ENCODE measurements around the gene USO1. TPM values are rescaled to one million over a fixed set of nuclear protein-coding genes. Genes with fewer than 3 reads are reported as not detected.

USO1 gene
- total and polyA plus RNA-seq, 2 donors (not counting 3 experiments of a cell fraction or from before 2014, with no cell fraction given): 29.1 to 66.0 TPM

DNA sequence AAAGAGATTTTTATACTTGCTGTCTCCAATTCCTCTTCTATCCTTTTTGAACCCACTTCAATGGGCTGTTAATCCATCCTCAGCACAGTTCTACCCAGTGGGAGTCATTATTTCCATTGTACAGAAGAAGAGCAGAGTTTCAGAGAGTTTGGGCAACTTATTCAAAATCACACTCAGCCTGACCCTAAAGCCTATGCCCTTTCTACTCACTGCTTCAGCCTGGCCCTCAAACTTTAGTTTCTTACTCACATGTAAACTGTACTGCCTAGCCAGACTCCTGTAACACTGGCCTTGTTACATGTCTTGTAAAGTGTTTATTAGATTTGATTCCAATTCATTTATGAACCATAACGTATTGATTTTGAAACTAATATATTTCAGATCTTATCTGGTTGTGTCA, 25.1 kb upstream of the USO1 start:
- Histone ChIP-seq H3K4me2 (ENCODE audit: insufficient read depth, low read length) (no peak overlapping the region), H3K36me3 (ENCODE audit: control insufficient read depth in 2 of 2, extremely low read depth in 1 of 2, insufficient read depth in 2 of 2, low read length in 2 of 2) (no peaks in the 10 kb centered on the region), H3K79me2 (ENCODE audit: control insufficient read depth, insufficient read depth, low read length) (no peaks in the 10 kb centered on the region), H3K9me3 (replicated peaks; ENCODE audit: control insufficient read depth, insufficient read depth, low read length) (no peaks in the 10 kb centered on the region), H3K9me1 (replicated peaks; ENCODE audit: control insufficient read depth, extremely low read depth, insufficient read depth, low read length) (no peaks in the 10 kb centered on the region), H3K4me1 (ENCODE audit: control insufficient read depth, extremely low read depth, insufficient read depth, low read length) (no peaks in the 10 kb centered on the region), H3K9ac (replicated peaks; ENCODE audit: extremely low read depth, insufficient read depth, low read length) (no peak overlapping the region), H4K20me1 (replicated peaks; ENCODE audit: control insufficient read depth, extremely low read depth, insufficient read depth, low read length) (no peaks in the 10 kb centered on the region), H2AFZ (ENCODE audit: low read depth, low read length) (no peak overlapping the region), H3K4me3 (replicated peaks in 1 of 3; ENCODE audit: insufficient read depth in 1 of 3, low read depth in 1 of 3, low read length in 3 of 3) (no peak overlapping the region), H3K27me3 (ENCODE audit: control insufficient read depth in 2 of 2, insufficient read depth in 2 of 2, low read length in 2 of 2) (no peaks in the 10 kb centered on the region), H3K27ac (ENCODE audit: insufficient read depth, low read depth, low read length) (no peak overlapping the region)
- no peak for DNase-seq (ENCODE audit: low read depth, low spot score)
- intact Hi-C loops (cut with micrococcal nuclease) (no loop called here), dilution Hi-C loops (cut with MboI; ENCODE audit: extremely low pct_ligation_motif_present, low sequenced_read_pairs) (no loop called here)
- no peak for FAIRE-seq
- ChIA-PET POLR2A (no interaction called here), CTCF (interaction anchor here (1.0 kb wide), 1 partner anchor 25 kb away, joined by 4 read pairs; the partner anchor contains the start of gene USO1)
- TF ChIP-seq JUN (IDR thresholded peaks at IDR 0.05; ENCODE audit: borderline replicate concordance, insufficient read depth, insufficient read length, low read depth) (no peak), POLR2AphosphoS5 (IDR thresholded peaks at IDR 0.05; ENCODE audit: insufficient read depth, low read depth, low read length) (no peak)
- BruUV-seq (replicated peaks): no TSS peak

DNA sequence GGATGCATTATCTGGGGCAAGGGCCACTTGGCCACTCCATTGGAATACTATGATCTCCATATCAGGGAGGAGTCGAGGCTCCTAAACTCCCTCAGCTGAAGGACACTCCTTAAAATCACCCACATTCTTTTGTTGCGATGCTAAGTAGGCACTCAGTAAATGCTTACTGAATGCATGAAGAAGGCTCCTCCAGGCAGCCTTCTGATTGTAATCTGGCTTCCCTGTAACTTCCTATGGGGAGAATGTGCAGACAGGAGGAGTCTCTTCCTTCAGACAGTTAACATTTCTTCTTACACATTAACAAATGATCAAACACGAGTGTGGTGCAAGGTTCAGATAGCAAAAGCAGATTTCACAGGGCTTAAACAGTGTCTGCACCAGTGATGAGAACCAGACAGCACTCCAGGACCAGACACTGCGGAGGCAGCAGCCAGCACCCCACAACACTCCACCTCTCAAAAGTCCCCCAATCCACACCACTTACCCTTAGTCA, 21.4 kb upstream of the USO1 start:
- Histone ChIP-seq H4K20me1 (replicated peaks; ENCODE audit: control insufficient read depth, extremely low read depth, insufficient read depth, low read length) (no peaks in the 10 kb centered on the region), H3K27me3 (ENCODE audit: control insufficient read depth in 2 of 2, insufficient read depth in 2 of 2, low read length in 2 of 2) (no peaks in the 10 kb centered on the region), H3K9me3 (replicated peaks; ENCODE audit: control insufficient read depth, insufficient read depth, low read length) (no peaks in the 10 kb centered on the region), H3K27ac (ENCODE audit: insufficient read depth, low read depth, low read length) (no peak overlapping the region), H3K4me3 (replicated peaks in 1 of 3; ENCODE audit: insufficient read depth in 1 of 3, low read depth in 1 of 3, low read length in 3 of 3) (no peak overlapping the region), H3K9me1 (replicated peaks; ENCODE audit: control insufficient read depth, extremely low read depth, insufficient read depth, low read length) (no peaks in the 10 kb centered on the region), H3K79me2 (ENCODE audit: control insufficient read depth, insufficient read depth, low read length) (no peaks in the 10 kb centered on the region), H3K4me2 (ENCODE audit: insufficient read depth, low read length) (no peak overlapping the region), H2AFZ (ENCODE audit: low read depth, low read length) (no peak overlapping the region), H3K4me1 (ENCODE audit: control insufficient read depth, extremely low read depth, insufficient read depth, low read length) (no peaks in the 10 kb centered on the region), H3K9ac (replicated peaks; ENCODE audit: extremely low read depth, insufficient read depth, low read length) (no peak overlapping the region), H3K36me3 (ENCODE audit: control insufficient read depth in 2 of 2, extremely low read depth in 1 of 2, insufficient read depth in 2 of 2, low read length in 2 of 2) (no peaks in the 10 kb centered on the region)
- POLR2A ChIA-PET: no interaction called here
- intact Hi-C loops (cut with micrococcal nuclease) (loop anchor here (2.0 kb wide), 1 partner anchor 30 kb away; the partner anchor contains the start of gene G3BP2), dilution Hi-C loops (cut with MboI; ENCODE audit: extremely low pct_ligation_motif_present, low sequenced_read_pairs) (no loop called here)
- no peak for DNase-seq (ENCODE audit: low read depth, low spot score)
- CTCF ChIA-PET: interaction anchor here (0.9 kb wide), 1 partner anchor 22 kb away, joined by 3 read pairs; the partner anchor contains the start of gene USO1
- BruUV-seq (replicated peaks): no TSS peak
- TF ChIP-seq JUN (IDR thresholded peaks at IDR 0.05; ENCODE audit: borderline replicate concordance, insufficient read depth, insufficient read length, low read depth) (no peak), POLR2A (IDR thresholded peaks at IDR 0.05; ENCODE audit: low read depth, low read length) (no peak), FOS (IDR thresholded peaks at IDR 0.05; ENCODE audit: borderline replicate concordance, insufficient read depth, low read length) (no peak), GATA2 (IDR thresholded peaks at IDR 0.05; ENCODE audit: insufficient read depth, insufficient read length, low read depth, low read length) (no peak), MYC (IDR thresholded peaks at IDR 0.05; ENCODE audit: low read depth, low read length) (no peak), EZH2 (IDR thresholded peaks at IDR 0.05; ENCODE audit: borderline replicate concordance, low read depth, low read length, severe bottlenecking) (no peak), POLR2AphosphoS5 (IDR thresholded peaks at IDR 0.05; ENCODE audit: insufficient read depth, low read depth, low read length) (no peak)
- TF ChIP-seq, protein P1, sequence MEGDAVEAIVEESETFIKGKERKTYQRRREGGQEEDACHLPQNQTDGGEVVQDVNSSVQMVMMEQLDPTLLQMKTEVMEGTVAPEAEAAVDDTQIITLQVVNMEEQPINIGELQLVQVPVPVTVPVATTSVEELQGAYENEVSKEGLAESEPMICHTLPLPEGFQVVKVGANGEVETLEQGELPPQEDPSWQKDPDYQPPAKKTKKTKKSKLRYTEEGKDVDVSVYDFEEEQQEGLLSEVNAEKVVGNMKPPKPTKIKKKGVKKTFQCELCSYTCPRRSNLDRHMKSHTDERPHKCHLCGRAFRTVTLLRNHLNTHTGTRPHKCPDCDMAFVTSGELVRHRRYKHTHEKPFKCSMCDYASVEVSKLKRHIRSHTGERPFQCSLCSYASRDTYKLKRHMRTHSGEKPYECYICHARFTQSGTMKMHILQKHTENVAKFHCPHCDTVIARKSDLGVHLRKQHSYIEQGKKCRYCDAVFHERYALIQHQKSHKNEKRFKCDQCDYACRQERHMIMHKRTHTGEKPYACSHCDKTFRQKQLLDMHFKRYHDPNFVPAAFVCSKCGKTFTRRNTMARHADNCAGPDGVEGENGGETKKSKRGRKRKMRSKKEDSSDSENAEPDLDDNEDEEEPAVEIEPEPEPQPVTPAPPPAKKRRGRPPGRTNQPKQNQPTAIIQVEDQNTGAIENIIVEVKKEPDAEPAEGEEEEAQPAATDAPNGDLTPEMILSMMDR (IDR thresholded peaks at IDR 0.05; ENCODE audit: extremely low read depth in 1 of 2, insufficient read depth in 1 of 2, low read depth in 1 of 2, low read length in 2 of 2): no peak
- TF ChIP-seq, protein P2, sequence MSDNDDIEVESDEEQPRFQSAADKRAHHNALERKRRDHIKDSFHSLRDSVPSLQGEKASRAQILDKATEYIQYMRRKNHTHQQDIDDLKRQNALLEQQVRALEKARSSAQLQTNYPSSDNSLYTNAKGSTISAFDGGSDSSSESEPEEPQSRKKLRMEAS (IDR thresholded peaks at IDR 0.05; ENCODE audit: insufficient read depth, insufficient read length): no peak
- no peak for FAIRE-seq
